Femur (tissue), 1 donor: ENCODE results near the gene UAP1L1.

Experiments used
- DNase-seq: peaks from one replicate; pipeline ENCODE4 v3.0.0-alpha.2; 2017

The UAP1L1 gene

GRCh38 chr9:137103206-137103999 is 26.1 kb downstream of the UAP1L1 start:
- no peak for DNase-seq

- DNase-seq: no peak
Observed at GRCh38 chr9:137105814-137106661, 28.7 kb downstream of the UAP1L1 start.

GRCh38 chr9:137106662-137107250 is 29.4 kb downstream of the UAP1L1 start:
- no peak for DNase-seq

GRCh38 chr9:137107312-137107921 is 30.1 kb downstream of the UAP1L1 start:
- no peak for DNase-seq

- DNase-seq: no peak
Observed at GRCh38 chr9:137107982-137108381, 30.7 kb downstream of the UAP1L1 start.

GRCh38 chr9:137108608-137109249 is 31.4 kb downstream of the UAP1L1 start:
- DNase-seq: no peak

GRCh38 chr9:137109250-137110146 is 32.2 kb downstream of the UAP1L1 start:
- DNase-seq: no peak

GRCh38 chr9:137110147-137110910 is 33.0 kb downstream of the UAP1L1 start:
- DNase-seq: no peak

- no peak for DNase-seq
Observed at GRCh38 chr9:137110911-137111787, 33.8 kb downstream of the UAP1L1 start.

GRCh38 chr9:137111788-137112563 is 34.7 kb downstream of the UAP1L1 start:
- DNase-seq: no peak

GRCh38 chr9:137112564-137113384 is 35.5 kb downstream of the UAP1L1 start:
- DNase-seq: no peak

GRCh38 chr9:137113385-137114159 is 36.3 kb downstream of the UAP1L1 start:
- DNase-seq: no peak

- DNase-seq: no peak
Observed at GRCh38 chr9:137114220-137114612, 36.9 kb downstream of the UAP1L1 start.

GRCh38 chr9:137114613-137115393 is 37.5 kb downstream of the UAP1L1 start, which contains the start of gene DPP7:
Gene DPP7, minus strand, starts transcription at chr9:137114733. Its CDS starts 20 bp downstream, at chr9:137114713.
- peak; percentile 67 for DNase-seq

- no peak for DNase-seq
Observed at GRCh38 chr9:137115394-137116026, 38.2 kb downstream of the UAP1L1 start.
